Keratinocyte (primary cell): Measurements from ENCODE around the gene E2F6.

Experiments
- CTCF ChIP-seq, 3 experiments: IDR thresholded peaks in 1 of 3; conservative IDR thresholded peaks in 1 of 3; optimal IDR thresholded peaks in 1 of 3; 2 replicates in 2 of 3; 3 replicates in 1 of 3; pipeline versions ENCODE3 to v1.5.1; 2011; ENCODE audit warnings: low read length in 3 of 3, mild to moderate bottlenecking in 3 of 3, moderate library complexity in 2 of 3, control low read depth in 1 of 3, inconsistent platforms in 1 of 3; ENCODE audit not compliant: insufficient read depth in 2 of 3; ENCODE audit errors: extremely low read depth in 1 of 3
- EZH2 ChIP-seq: IDR thresholded peaks from one replicate; pipeline ENCODE4 v1.6.1; 2012; ENCODE audit warnings: inconsistent platforms, mild to moderate bottlenecking, low read length, moderate library complexity

DNA sequence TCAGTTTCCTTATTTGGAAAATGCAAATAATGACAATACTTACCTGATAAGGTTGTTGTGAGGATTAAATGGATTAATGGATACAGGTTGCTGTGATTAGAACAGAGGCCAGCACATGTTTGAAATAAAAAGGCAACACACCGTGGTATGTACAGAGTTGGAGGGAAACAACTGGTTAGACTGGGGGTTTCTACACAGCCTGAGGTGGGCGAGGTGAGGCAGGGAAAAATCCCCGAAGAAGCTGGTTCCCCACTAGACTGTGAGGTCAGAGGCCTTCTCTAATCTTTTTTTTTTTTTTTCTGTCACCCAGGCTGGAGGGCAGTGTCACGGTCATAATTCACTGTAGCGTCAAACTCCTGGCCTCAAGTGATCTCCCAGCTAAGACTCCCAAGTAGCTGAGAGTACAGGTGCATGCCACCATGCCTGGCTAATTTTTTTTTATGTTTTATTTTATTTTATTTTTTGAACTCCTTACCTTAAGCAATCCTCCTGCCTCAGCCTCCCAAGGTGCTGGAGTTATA lies 1.2 kb upstream of the E2F6 start:
- TF ChIP-seq CTCF (optimal IDR thresholded peaks at IDR 0.05 in 1 of 3, IDR thresholded peaks at IDR 0.05 in 1 of 3, conservative IDR thresholded peaks at IDR 0.05 in 1 of 3; ENCODE audit: extremely low read depth in 1 of 3, insufficient read depth in 2 of 3, low read length in 3 of 3) (no peak), EZH2 (no peak)
